LNCAP (cell line): ENCODE results near the gene ANKFY1.

Experiments used
- TF ChIP-seq, protein P1 (sequence below): fragments of 450-650 bp; IDR thresholded peaks from 2 replicates; pipeline ENCODE4 v1.5.1; 2017; ENCODE audit warnings: mild to moderate bottlenecking

The ANKFY1 gene

DNA sequence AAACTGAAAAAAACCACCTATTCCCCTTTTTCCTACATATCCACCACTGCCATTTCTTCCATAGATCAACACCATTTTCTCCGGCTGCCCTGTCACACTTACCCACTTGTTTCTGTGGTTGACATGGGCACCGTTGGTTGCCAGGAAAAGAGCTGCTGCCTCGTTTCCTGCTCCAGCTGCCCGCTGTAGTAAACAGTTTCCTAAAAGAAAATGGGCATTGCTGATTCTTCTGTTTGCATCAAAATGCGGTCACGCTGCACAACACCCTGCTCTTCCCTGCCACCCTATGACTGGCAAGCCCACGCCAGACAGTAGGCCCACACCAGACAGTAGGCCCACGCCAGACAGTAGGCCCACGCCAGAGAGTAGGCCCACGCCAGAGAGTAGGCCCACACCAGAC, 74.5 kb downstream of the ANKFY1 start:
- TF ChIP-seq, protein P1, sequence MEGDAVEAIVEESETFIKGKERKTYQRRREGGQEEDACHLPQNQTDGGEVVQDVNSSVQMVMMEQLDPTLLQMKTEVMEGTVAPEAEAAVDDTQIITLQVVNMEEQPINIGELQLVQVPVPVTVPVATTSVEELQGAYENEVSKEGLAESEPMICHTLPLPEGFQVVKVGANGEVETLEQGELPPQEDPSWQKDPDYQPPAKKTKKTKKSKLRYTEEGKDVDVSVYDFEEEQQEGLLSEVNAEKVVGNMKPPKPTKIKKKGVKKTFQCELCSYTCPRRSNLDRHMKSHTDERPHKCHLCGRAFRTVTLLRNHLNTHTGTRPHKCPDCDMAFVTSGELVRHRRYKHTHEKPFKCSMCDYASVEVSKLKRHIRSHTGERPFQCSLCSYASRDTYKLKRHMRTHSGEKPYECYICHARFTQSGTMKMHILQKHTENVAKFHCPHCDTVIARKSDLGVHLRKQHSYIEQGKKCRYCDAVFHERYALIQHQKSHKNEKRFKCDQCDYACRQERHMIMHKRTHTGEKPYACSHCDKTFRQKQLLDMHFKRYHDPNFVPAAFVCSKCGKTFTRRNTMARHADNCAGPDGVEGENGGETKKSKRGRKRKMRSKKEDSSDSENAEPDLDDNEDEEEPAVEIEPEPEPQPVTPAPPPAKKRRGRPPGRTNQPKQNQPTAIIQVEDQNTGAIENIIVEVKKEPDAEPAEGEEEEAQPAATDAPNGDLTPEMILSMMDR = no peak

- TF ChIP-seq, protein P1 = no peak
Measured at GRCh38 chr17:4188076-4188475, 75.7 kb downstream of the ANKFY1 start.

- TF ChIP-seq, protein P1 = no peak
Measured at GRCh38 chr17:4187076-4187475, 76.7 kb downstream of the ANKFY1 start.

- TF ChIP-seq, protein P1 = no peak
Measured at GRCh38 chr17:4186357-4186881, 77.4 kb downstream of the ANKFY1 start.

- TF ChIP-seq, protein P1 = no peak
Measured at GRCh38 chr17:4185656-4186055, 78.1 kb downstream of the ANKFY1 start.

DNA sequence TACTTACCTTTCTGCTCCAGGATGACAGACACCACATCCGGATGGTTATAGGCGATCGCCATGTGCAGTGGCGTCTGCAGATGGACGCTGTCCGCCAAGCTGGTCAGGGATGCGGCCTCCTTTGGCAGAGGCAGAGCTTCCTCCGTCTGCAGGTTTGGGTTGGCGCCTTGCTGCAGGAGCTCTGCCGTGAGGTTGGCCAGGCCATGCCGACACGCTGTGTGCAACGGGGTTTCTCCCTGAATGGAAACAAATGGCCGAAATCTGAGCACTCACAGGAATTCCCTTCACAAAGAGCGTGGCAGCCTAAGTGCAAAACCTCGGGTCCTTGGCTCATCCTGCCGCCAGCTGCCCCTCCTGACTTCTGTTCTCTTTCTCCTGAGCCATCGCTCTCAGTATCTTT, 79.0 kb downstream of the ANKFY1 start:
- TF ChIP-seq, protein P1 = no peak

DNA sequence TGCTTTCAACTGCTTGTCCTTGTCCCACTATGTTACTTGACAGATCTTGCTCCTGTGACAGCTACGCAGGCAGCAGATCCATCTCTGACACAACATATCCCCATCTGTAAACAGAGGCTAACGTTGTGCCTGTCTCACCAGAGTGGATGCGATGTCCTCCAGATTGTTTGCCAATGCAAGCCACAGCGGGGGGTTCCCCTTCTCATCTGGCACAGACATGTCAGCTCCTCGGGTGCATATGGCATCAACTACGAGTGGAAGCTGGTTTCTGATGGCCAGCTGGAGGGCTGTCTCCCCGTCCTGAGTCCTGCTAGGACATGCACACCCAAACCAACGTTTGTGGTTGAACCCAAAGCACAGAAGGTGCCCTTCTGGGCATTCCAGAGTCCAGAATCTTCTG, 81.7 kb downstream of the ANKFY1 start:
- TF ChIP-seq, protein P1 = no peak

GRCh38 chr17:4180791-4181190, 83.0 kb downstream of the ANKFY1 start:
- TF ChIP-seq, protein P1 = no peak
